Transverse colon (tissue), 4 donors: ENCODE measurements around the gene SOX5. TPM values are rescaled to one million over a fixed set of nuclear protein-coding genes. Genes with fewer than 3 reads are reported as not detected.

Source experiments
- DNase-seq: peaks from one replicate; pipeline ENCODE4 v3.0.0-alpha.2; 2019
- H3K27ac ChIP-seq, 4 donors: fragments of 200-600 bp; sonication (generic); 2 replicates each; pipeline ENCODE4 v1.5.1; 2016 to 2018; ENCODE audit warnings: inconsistent platforms in 4 of 4
- H3K27me3 ChIP-seq: fragments of 200-600 bp; sonication (generic); 2 replicates; pipeline ENCODE4 v1.5.1; 2017; ENCODE audit warnings: inconsistent platforms
- H3K36me3 ChIP-seq, 4 donors: fragments of 200-600 bp; sonication (generic); 2 replicates each; pipeline ENCODE4 v1.5.1; 2017 to 2019; ENCODE audit warnings: inconsistent platforms in 4 of 4
- H3K4me1 ChIP-seq, 4 donors: fragments of 200-600 bp; sonication (generic); 2 replicates each; pipeline ENCODE4 v1.5.1; 2017 to 2020; ENCODE audit warnings: inconsistent platforms in 4 of 4
- H3K4me3 ChIP-seq, 4 donors: fragments of 200-600 bp; sonication (generic); 1 replicate in 1 of 4; 2 replicates in 3 of 4; pipeline versions ENCODE4 v1.5.1 to v1.6.1; 2017 to 2019; ENCODE audit warnings: inconsistent platforms in 4 of 4
- H3K9me3 ChIP-seq, 2 donors: fragments of 200-600 bp; sonication (generic); 2 replicates each; pipeline ENCODE4 v1.5.1; 2017 to 2019; ENCODE audit warnings: inconsistent platforms in 2 of 2
- EP300 ChIP-seq: sonication (generic); formaldehyde crosslinking; IDR thresholded peaks from one replicate; pipeline ENCODE4 v1.6.1; 2017; ENCODE audit warnings: antibody characterized with exemption, low read depth
- POLR2A ChIP-seq: fragments of 450-650 bp; IDR thresholded peaks from one replicate; pipeline ENCODE4 v1.6.1; 2016; ENCODE audit warnings: antibody characterized with exemption, mild to moderate bottlenecking, moderate library complexity
- POLR2AphosphoS5 ChIP-seq, 3 donors: sonication (generic); formaldehyde crosslinking; IDR thresholded peaks; one replicate each; pipeline ENCODE4 v1.6.1; 2016; ENCODE audit warnings: antibody characterized with exemption in 3 of 3
- WGBS, 2 donors: methylation state at CpG; one replicate each; pipeline ENCODE4 v1.1.5; 2018; ENCODE audit warnings: low coverage in 1 of 2; 5-methylcytosine and 5-hydroxymethylcytosine counted together
- in situ Hi-C, 4 donors: fragments of 200-750 bp; cut with MboI; loops; one replicate each; pipeline versions ENCODE4 v1.15.0 to v1.15.1; 2017; ENCODE audit warnings: low sequenced_read_pairs in 3 of 4, low pct_ligation_motif_present in 1 of 4, low pct_unique_long_range_greater_than_20kb in 1 of 4
- intact Hi-C: fragments of 100-400 bp; cut with DNase I; formaldehyde crosslinking; loops from one replicate; pipeline ENCODE4 v1.15.1; 2023; ENCODE audit warnings: low total_unique reads
- total RNA-seq, 4 donors: library from RNA; depleted of rRNA; stranded (reverse); fragments of >200 nt; gene quantifications; one replicate each; pipeline ENCODE4 v1.1.0, GENCODE V29; 2016
- TF ChIP-seq, protein P1 (sequence below), 5 experiments: fragments of 200-600 bp in 3 of 5; fragments of 450-650 bp in 2 of 5; sonication (generic) in 3 of 5; IDR thresholded peaks; 1 replicate in 2 of 5; 2 replicates in 3 of 5; pipeline ENCODE4 v1.5.1; 2016 to 2017; ENCODE audit warnings: antibody characterized with exemption in 5 of 5, inconsistent platforms in 3 of 5, mild to moderate bottlenecking in 2 of 5, moderate library complexity in 1 of 5

The SOX5 gene
- total RNA-seq, 4 donors from 2014 or later, result 1.00 to 9.8 (median 3.2) TPM

- WGBS, 2 donors, result 68 to 74% methylated on average over 5 of the region's 5 CpGs
- Histone ChIP-seq H3K4me3 (no peak overlapping the region), H3K27ac (no peak overlapping the region), H3K27me3 (no peaks in the 10 kb centered on the region), H3K9me3 (no peaks in the 10 kb centered on the region), H3K4me1 (peaks cover 0 to 4% (median 0%) of the 10 kb centered on the region in 4 donors), H3K36me3 (no peaks in the 10 kb centered on the region)
- intact Hi-C loops (no loop called here), in situ Hi-C loops (no loop called here)
- DNase-seq, result no peak
- TF ChIP-seq POLR2A, result no peak
- TF ChIP-seq, protein P1, sequence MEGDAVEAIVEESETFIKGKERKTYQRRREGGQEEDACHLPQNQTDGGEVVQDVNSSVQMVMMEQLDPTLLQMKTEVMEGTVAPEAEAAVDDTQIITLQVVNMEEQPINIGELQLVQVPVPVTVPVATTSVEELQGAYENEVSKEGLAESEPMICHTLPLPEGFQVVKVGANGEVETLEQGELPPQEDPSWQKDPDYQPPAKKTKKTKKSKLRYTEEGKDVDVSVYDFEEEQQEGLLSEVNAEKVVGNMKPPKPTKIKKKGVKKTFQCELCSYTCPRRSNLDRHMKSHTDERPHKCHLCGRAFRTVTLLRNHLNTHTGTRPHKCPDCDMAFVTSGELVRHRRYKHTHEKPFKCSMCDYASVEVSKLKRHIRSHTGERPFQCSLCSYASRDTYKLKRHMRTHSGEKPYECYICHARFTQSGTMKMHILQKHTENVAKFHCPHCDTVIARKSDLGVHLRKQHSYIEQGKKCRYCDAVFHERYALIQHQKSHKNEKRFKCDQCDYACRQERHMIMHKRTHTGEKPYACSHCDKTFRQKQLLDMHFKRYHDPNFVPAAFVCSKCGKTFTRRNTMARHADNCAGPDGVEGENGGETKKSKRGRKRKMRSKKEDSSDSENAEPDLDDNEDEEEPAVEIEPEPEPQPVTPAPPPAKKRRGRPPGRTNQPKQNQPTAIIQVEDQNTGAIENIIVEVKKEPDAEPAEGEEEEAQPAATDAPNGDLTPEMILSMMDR (IDR thresholded peaks at IDR 0.05), result no peak
- TF ChIP-seq EP300, result no peak
- TF ChIP-seq POLR2AphosphoS5 (IDR thresholded peaks at IDR 0.05), result no peak
Measured at GRCh38 chr12:23666866-23667265, 282.6 kb downstream of the SOX5 start.

- TF ChIP-seq EP300 (no peak), POLR2AphosphoS5 (IDR thresholded peaks at IDR 0.05) (no peak), POLR2A (no peak)
- TF ChIP-seq, protein P1 (IDR thresholded peaks at IDR 0.05), result no peak
- H3K4me3 ChIP-seq, result no peak overlapping the region
- in situ Hi-C loops (no loop called here), intact Hi-C loops (no loop called here)
- H3K9me3 ChIP-seq, result no peaks in the 10 kb centered on the region
- 80 to 89% methylated on average over 3 of the region's 3 CpGs for WGBS, 2 donors
- H3K27ac ChIP-seq, result no peak overlapping the region
- H3K4me1 ChIP-seq, result peaks cover 0 to 4% (median 0%) of the 10 kb centered on the region in 4 donors
- no peaks in the 10 kb centered on the region for H3K27me3 ChIP-seq
- H3K36me3 ChIP-seq, result no peaks in the 10 kb centered on the region
- DNase-seq, result no peak
Measured at GRCh38 chr12:23662966-23663365, 286.5 kb downstream of the SOX5 start.

DNA sequence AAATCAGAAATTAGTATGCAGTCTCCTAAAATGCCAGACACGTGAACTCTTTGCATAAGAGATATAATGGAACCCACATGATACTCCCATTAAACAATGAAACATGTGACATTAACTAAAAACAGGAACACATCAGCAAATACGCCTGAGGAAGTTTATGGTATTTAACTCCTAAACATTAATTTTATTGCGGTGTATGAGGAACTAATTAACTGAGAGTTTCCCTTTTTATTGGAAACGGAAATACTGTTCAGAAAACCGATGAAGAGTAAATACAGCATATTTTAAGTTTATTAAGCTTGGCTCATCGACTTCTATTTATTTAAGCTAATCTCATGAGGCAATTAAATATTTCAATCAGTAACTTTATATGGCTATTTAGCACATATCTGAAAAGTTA lies 290.3 kb downstream of the SOX5 start:
- H3K27ac ChIP-seq, result no peak overlapping the region
- H3K4me3 ChIP-seq, result no peak overlapping the region
- DNase-seq, result no peak
- no peaks in the 10 kb centered on the region for H3K36me3 ChIP-seq
- WGBS, 2 donors, result 48 to 63% methylated on average over 6 of the region's 6 CpGs
- in situ Hi-C loops, result no loop called here
- no peaks in the 10 kb centered on the region for H3K27me3 ChIP-seq
- TF ChIP-seq EP300 (no peak), POLR2A (no peak), POLR2AphosphoS5 (IDR thresholded peaks at IDR 0.05) (no peak)
- TF ChIP-seq, protein P1 (IDR thresholded peaks at IDR 0.05), result no peak
- intact Hi-C loops, result no loop called here
- H3K4me1 ChIP-seq, result peaks cover 0 to 4% (median 0%) of the 10 kb centered on the region in 4 donors
- H3K9me3 ChIP-seq, result no peaks in the 10 kb centered on the region

GRCh38 chr12:23657598-23657997 lies 291.9 kb downstream of the SOX5 start:
- Histone ChIP-seq H3K27ac (no peak overlapping the region), H3K4me3 (no peak overlapping the region), H3K36me3 (no peaks in the 10 kb centered on the region), H3K27me3 (no peaks in the 10 kb centered on the region), H3K9me3 (no peaks in the 10 kb centered on the region), H3K4me1 (no peaks in the 10 kb centered on the region)
- TF ChIP-seq POLR2AphosphoS5 (IDR thresholded peaks at IDR 0.05), result no peak
- TF ChIP-seq POLR2A, result no peak
- no peak for TF ChIP-seq EP300
- TF ChIP-seq, protein P1 (IDR thresholded peaks at IDR 0.05), result no peak
- intact Hi-C loops, result no loop called here
- DNase-seq, result no peak
- 78 to 82% methylated on average over 1 of the region's 1 CpG for WGBS, 2 donors
- in situ Hi-C loops, result no loop called here
